IPS-20b (cell line): Measurements from ENCODE around the gene GAGE12J.
"Not testable (repeated sequence)": the region's sequence is repeated elsewhere in the genome, so short reads cannot be mapped to it uniquely, and the experiment has no call there.

Source experiments
- H3K27ac ChIP-seq: one replicate; pipeline ENCODE4 v1.5.1; 2013; ENCODE audit warnings: low read length
- H3K27me3 ChIP-seq: 2 replicates; pipeline ENCODE4 v1.6.1; 2013; ENCODE audit warnings: mild to moderate bottlenecking, low read length, inconsistent platforms; ENCODE audit not compliant: insufficient read depth
- H3K36me3 ChIP-seq: 2 replicates; pipeline ENCODE4 v1.6.1; 2013; ENCODE audit warnings: low read depth, mild to moderate bottlenecking, inconsistent platforms, low read length, moderate library complexity; ENCODE audit not compliant: insufficient read depth
- H3K4me1 ChIP-seq: 2 replicates; pipeline ENCODE4 v1.6.1; 2013; ENCODE audit warnings: mild to moderate bottlenecking, control low read depth, inconsistent platforms, low read length, moderate library complexity; ENCODE audit not compliant: insufficient read depth
- H3K4me3 ChIP-seq: 2 replicates; pipeline ENCODE4 v1.5.1; 2013; ENCODE audit warnings: mild to moderate bottlenecking, low read length, inconsistent platforms
- H3K9ac ChIP-seq: 2 replicates; pipeline ENCODE4 v1.6.1; 2013; ENCODE audit warnings: low read depth, mild to moderate bottlenecking, inconsistent platforms, low read length, moderate library complexity
- H3K9me3 ChIP-seq: 2 replicates; pipeline ENCODE4 v1.6.1; 2013; ENCODE audit warnings: mild to moderate bottlenecking, low read depth, low read length, inconsistent platforms; ENCODE audit not compliant: insufficient read depth

The GAGE12J gene

GRCh38 chrX:49290215-49290614 is 31.6 kb upstream of the GAGE12J start:
- Histone ChIP-seq H3K9me3 (no peaks in the 10 kb centered on the region), H3K9ac (no peak overlapping the region), H3K4me3 (no peak overlapping the region), H3K27ac (no peak overlapping the region), H3K27me3 (no peaks in the 10 kb centered on the region), H3K4me1 (no peaks in the 10 kb centered on the region), H3K36me3 (no peaks in the 10 kb centered on the region)

DNA sequence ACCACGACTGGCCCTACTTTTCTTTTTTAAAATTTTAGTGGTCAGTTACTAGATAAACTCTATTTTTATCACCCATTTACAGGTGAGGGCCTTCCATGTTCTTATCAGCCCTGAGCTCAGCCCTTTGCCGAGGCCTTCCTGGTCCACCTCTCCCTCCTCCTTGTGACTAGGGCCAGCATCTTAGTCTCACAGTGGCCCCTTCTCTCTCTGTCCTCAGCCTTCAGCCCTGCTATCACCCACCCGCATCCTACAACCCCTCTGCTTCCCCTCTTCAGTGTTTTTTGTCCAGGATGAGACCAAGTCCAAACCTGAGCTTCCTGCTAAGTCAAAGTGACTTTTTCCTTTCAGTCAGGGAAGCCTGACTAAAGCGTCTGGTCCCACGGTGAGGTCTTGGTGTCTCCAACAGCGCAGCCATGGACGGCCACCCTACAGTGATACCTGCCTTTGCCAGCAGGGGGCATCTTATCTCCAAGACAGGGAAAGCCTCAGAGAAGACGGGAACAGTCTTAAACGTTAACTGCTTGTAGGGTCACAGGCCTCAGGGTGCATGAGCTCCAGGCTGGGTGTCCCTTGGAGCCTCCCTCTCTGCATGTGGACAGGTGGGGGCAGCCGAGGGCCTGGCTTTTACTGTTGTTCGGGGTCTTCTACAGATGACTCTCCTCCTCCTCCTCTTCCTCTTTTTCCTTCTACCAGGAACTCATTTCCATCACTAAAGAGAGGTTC is 30.1 kb upstream of the GAGE12J start:
- Histone ChIP-seq H3K36me3 (no peaks in the 10 kb centered on the region), H3K9me3 (no peaks in the 10 kb centered on the region), H3K9ac (no peak overlapping the region), H3K27ac (no peak overlapping the region), H3K27me3 (no peaks in the 10 kb centered on the region), H3K4me1 (no peaks in the 10 kb centered on the region), H3K4me3 (no peak overlapping the region)

GRCh38 chrX:49292400-49293362 is 29.2 kb upstream of the GAGE12J start:
- Histone ChIP-seq H3K9me3 (no peaks in the 10 kb centered on the region), H3K9ac (no peak overlapping the region), H3K4me1 (no peaks in the 10 kb centered on the region), H3K36me3 (no peaks in the 10 kb centered on the region), H3K4me3 (no peak overlapping the region), H3K27me3 (no peaks in the 10 kb centered on the region), H3K27ac (no peak overlapping the region)

DNA sequence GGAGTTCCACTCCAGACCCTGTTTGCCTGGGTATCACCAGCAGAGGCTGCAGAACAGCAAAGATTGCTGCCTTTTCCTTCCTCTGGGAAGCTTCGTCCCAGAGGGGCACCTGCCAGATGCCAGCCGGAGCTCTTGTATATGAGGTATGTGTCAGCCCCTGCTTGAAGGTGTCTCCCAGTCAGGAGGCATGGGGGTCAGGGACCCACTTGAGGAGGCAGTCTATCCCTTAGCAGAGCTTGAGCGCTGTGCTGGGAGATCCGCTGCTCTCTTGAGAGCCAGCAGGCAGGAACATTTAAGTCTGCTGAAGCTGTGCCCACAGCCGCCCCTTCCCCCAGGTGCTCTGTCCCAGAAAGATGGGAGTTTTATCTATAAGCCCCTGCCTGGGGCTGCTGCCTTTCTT is 22.5 kb upstream of the GAGE12J start:
- H3K9ac ChIP-seq, H3K27ac ChIP-seq, H3K4me1 ChIP-seq, H3K4me3 ChIP-seq, H3K36me3 ChIP-seq, H3K9me3 ChIP-seq, H3K27me3 ChIP-seq: not testable (repeated sequence)

DNA sequence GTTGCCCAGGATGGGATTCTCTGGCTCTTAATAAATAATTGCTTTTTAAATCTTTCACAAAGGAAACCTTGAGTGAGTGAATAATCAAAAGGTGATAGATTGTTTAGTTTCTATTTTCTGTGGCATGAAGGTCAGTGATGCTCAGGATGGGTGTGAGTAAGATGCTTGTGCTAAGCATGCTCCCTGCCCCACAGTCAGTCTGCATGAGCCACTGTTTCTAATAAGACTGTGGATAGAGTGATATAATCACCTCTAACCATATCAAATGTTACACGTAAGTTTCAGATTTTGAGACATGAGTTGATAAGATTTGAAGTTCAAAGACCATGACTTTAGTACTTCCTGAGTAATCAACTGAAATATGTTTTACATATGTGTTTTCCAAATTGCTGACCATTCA is 21.1 kb upstream of the GAGE12J start:
- H3K36me3 ChIP-seq, result no peaks in the 10 kb centered on the region
- no peak overlapping the region for H3K9ac ChIP-seq
- no peaks in the 10 kb centered on the region for H3K4me1 ChIP-seq
- no peaks in the 10 kb centered on the region for H3K27me3 ChIP-seq
- no peak overlapping the region for H3K27ac ChIP-seq
- no peaks in the 10 kb centered on the region for H3K9me3 ChIP-seq
- H3K4me3 ChIP-seq, result no peak overlapping the region

DNA sequence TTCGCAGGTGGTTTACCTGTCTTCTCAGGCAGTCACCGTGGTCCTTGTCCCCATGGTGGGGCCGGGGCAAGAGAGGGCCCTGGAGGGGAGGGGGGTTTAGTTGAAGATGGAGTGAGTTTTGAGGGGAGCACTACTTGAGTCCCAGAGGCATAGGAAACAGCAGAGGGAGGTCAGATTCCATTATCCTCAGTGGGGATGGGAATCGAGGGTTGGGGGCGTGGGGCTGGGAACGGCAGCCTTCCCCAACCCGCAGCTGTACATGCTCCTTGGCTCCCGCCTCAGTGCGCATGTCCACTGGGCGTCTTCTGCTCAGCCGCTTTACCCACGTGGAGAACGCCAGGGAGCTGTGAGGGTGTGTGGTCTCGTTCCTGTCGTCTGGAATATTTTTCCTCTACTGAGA is 18.5 kb upstream of the GAGE12J start, which contains the start of gene GAGE10:
Gene GAGE10 (plus strand): TSS at position 301 of the 400 bp plus-strand sequence. CDS start 1,214 bp downstream, outside the sequence.
- H3K9me3 ChIP-seq, result no peaks in the 10 kb centered on the region
- no peaks in the 10 kb centered on the region for H3K27me3 ChIP-seq
- H3K4me3 ChIP-seq, result no peak within 1 kb of the TSS
- H3K4me1 ChIP-seq, result no peaks in the 10 kb centered on the region
- no peaks in the 10 kb centered on the region for H3K36me3 ChIP-seq
- no peak within 1 kb of the TSS for H3K9ac ChIP-seq
- H3K27ac ChIP-seq, result no peak within 1 kb of the TSS

DNA sequence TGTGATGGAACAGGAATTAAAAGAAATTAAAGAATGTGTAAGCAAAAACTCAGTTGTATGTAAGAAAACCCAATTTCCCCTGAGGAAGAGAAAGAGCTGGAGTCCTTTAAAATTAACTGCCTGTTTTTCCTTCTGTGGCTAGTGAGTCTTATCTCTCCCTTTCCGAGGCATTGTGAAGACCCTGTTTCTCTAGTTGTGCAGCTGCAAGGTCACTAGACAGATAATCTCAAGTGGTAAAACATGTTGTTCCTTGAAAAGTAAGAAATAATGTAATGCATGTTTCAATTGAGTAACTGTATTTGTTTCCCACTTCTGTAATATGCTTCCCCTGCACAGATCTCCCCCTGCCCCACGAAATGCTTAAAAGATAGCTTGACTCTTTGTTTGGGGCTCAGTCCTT is 14.1 kb upstream of the GAGE12J start:
- not testable (repeated sequence) for H3K4me3 ChIP-seq, H3K27ac ChIP-seq, H3K9me3 ChIP-seq, H3K27me3 ChIP-seq, H3K9ac ChIP-seq, H3K36me3 ChIP-seq
- H3K4me1 ChIP-seq, result peaks cover 12% of the 10 kb centered on the region; the same call in 1 of the 2 replicates

- Histone ChIP-seq H3K27ac (peak overlapping the region; percentile 49), H3K36me3 (no peaks in the 10 kb centered on the region), H3K9me3 (no peaks in the 10 kb centered on the region), H3K4me1 (peaks cover 12% of the 10 kb centered on the region; the same call in 1 of the 2 replicates), H3K9ac (peak overlapping the region; percentile 69), H3K4me3 (peak overlapping the region; percentile 54), H3K27me3 (no peaks in the 10 kb centered on the region; the same call in 1 of the 2 replicates)
Observed at GRCh38 chrX:49308604-49309269, 13.1 kb upstream of the GAGE12J start.

- Histone ChIP-seq H3K9ac (peak overlapping the region; percentile 69), H3K36me3 (no peaks in the 10 kb centered on the region), H3K27ac (peak overlapping the region; percentile 55), H3K9me3 (no peaks in the 10 kb centered on the region), H3K4me3 (peak overlapping the region; percentile 59), H3K4me1 (peaks cover 12% of the 10 kb centered on the region; the same call in 1 of the 2 replicates), H3K27me3 (no peaks in the 10 kb centered on the region; the same call in 1 of the 2 replicates)
Observed at GRCh38 chrX:49309401-49309981, 12.3 kb upstream of the GAGE12J start.

DNA sequence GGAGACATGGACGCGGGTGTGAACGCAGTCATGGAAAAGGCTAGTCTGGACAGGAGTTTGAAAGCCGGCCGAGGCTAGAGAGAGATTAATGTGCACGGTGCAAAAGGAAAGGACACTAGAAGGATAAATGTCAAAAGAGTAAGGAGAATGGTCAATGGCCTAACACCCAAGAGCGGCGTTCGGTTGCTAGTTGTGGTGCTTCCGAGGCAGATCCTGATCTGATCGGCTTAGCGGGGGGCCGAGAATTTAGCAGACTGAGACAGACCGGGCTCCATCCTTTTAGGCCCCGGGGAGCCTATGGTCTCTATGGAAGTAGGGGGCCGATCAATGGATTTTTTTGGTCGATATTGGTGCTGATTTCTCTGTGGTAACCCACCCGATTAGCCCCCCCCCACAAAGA is 11.5 kb upstream of the GAGE12J start:
- Histone ChIP-seq H3K4me3 (peak overlapping the region; percentile 59), H3K27ac (peak overlapping the region; percentile 55), H3K9me3 (no peaks in the 10 kb centered on the region), H3K27me3 (no peaks in the 10 kb centered on the region; the same call in 1 of the 2 replicates), H3K36me3 (no peaks in the 10 kb centered on the region), H3K4me1 (peaks cover 12% of the 10 kb centered on the region; the same call in 1 of the 2 replicates), H3K9ac (peak overlapping the region; percentile 65; the same call in 1 of the 2 replicates)

- Histone ChIP-seq H3K9me3 (no peaks in the 10 kb centered on the region), H3K27ac (no peak overlapping the region), H3K27me3 (no peaks in the 10 kb centered on the region; the same call in 1 of the 2 replicates), H3K36me3 (no peaks in the 10 kb centered on the region), H3K4me1 (peaks cover 12% of the 10 kb centered on the region; the same call in 1 of the 2 replicates), H3K4me3 (no peak overlapping the region), H3K9ac (no peak overlapping the region)
Observed at GRCh38 chrX:49312176-49312575, 9.7 kb upstream of the GAGE12J start.
